Activated T-helper 1 cell treated with anti-CD3 and anti-CD28 coated beads, Interleukin-12 subunit alpha, Interleukin-12 subunit beta, Interleukin-2, Interleukin-4 antibody, amounts not matched to agents 30 ng/mL and 10 ng/mL and 1 ng/mL, durations not matched to agents 14 hours and 24 hours and 36 hours (primary cell): ENCODE measurements around the gene TYMS. TPM values are rescaled to one million over a fixed set of nuclear protein-coding genes. Genes with fewer than 3 reads are reported as not detected.

Source experiments
- DNase-seq: peaks from one replicate; pipeline ENCODE4 v3.0.0; 2021; ENCODE audit warnings: low spot score
- H3K27ac Mint-ChIP-seq: one replicate; pipeline ENCODE4 v1.8.0; 2021; ENCODE audit warnings: mild to moderate bottlenecking, mixed read lengths
- H3K27me3 Mint-ChIP-seq: one replicate; pipeline ENCODE4 v1.8.0; 2022; ENCODE audit warnings: mild to moderate bottlenecking, moderate library complexity, mixed read lengths; ENCODE audit not compliant: insufficient read depth
- H3K36me3 Mint-ChIP-seq: one replicate; pipeline ENCODE4 v1.8.0; 2021; ENCODE audit warnings: low read depth, mixed read lengths
- H3K4me1 Mint-ChIP-seq: one replicate; pipeline ENCODE4 v1.8.0; 2021; ENCODE audit warnings: low read depth, mixed read lengths
- H3K4me3 Mint-ChIP-seq: one replicate; pipeline ENCODE4 v1.8.0; 2021; ENCODE audit warnings: mild to moderate bottlenecking, moderate library complexity, mixed read lengths
- H3K9me3 Mint-ChIP-seq: one replicate; pipeline ENCODE4 v1.8.0; 2021; ENCODE audit warnings: mixed read lengths
- intact Hi-C: fragments of 100-400 bp; cut with micrococcal nuclease; formaldehyde crosslinking; loops from one replicate; pipeline ENCODE4 v1.15.1; 2024
- total RNA-seq: library from RNA; stranded (reverse); gene quantifications from 2 replicates; pipeline ENCODE4 v1.2.3, GENCODE V29; 2022

Gene TYMS
- 246 and 257 TPM in 2 replicates for total RNA-seq

- peak within 1 kb of the TSS; percentile 93 for H3K27ac Mint-ChIP-seq
- no peaks in the 10 kb centered on the region for H3K27me3 Mint-ChIP-seq
- H3K36me3 Mint-ChIP-seq, result peaks cover 39% of the 10 kb centered on the region
- peak within 1 kb of the TSS; percentile 96 for H3K4me3 Mint-ChIP-seq
- peak; percentile 51 for DNase-seq
- H3K9me3 Mint-ChIP-seq, result peaks cover 4% of the 10 kb centered on the region
- peaks cover 39% of the 10 kb centered on the region for H3K4me1 Mint-ChIP-seq
- intact Hi-C loops, result loop anchor here (1.0 to 2.0 kb wide), 2 partner anchors 61 to 499 kb away; partner anchors contain the start of genes CLUL1 and USP14
Observed at GRCh38 chr18:657311-658000, at the start of gene TYMS. Gene TYMS, plus strand, starts transcription at chr18:657653. Its CDS starts 90 bp downstream, at chr18:657743.

GRCh38 chr18:607930-608329 is 49.5 kb upstream of the TYMS start:
- peaks cover 7% of the 10 kb centered on the region for H3K27me3 Mint-ChIP-seq
- no peaks in the 10 kb centered on the region for H3K4me1 Mint-ChIP-seq
- no peak for DNase-seq
- no peak overlapping the region for H3K27ac Mint-ChIP-seq
- no peaks in the 10 kb centered on the region for H3K9me3 Mint-ChIP-seq
- H3K4me3 Mint-ChIP-seq, result no peak overlapping the region
- intact Hi-C loops, result no loop called here
- no peaks in the 10 kb centered on the region for H3K36me3 Mint-ChIP-seq

GRCh38 chr18:610214-610928 is 47.1 kb upstream of the TYMS start:
- Mint-ChIP-seq H3K4me3 (no peak overlapping the region), H3K9me3 (no peaks in the 10 kb centered on the region), H3K36me3 (no peaks in the 10 kb centered on the region), H3K27me3 (peaks cover 6% of the 10 kb centered on the region), H3K27ac (no peak overlapping the region), H3K4me1 (no peaks in the 10 kb centered on the region)
- no peak for DNase-seq
- intact Hi-C loops, result loop anchor here (10.0 kb wide), 1 partner anchor 116 kb away; no protein-coding TSS in a partner anchor

GRCh38 chr18:612156-612555 is 45.3 kb upstream of the TYMS start:
- intact Hi-C loops, result loop anchor here (10.0 kb wide), 1 partner anchor 117 kb away; no protein-coding TSS in a partner anchor
- Mint-ChIP-seq H3K9me3 (no peaks in the 10 kb centered on the region), H3K4me3 (no peak overlapping the region), H3K27ac (no peak overlapping the region), H3K27me3 (peaks cover 4% of the 10 kb centered on the region), H3K4me1 (no peaks in the 10 kb centered on the region), H3K36me3 (no peaks in the 10 kb centered on the region)
- DNase-seq, result no peak

- H3K27me3 Mint-ChIP-seq, result peaks cover 4% of the 10 kb centered on the region
- intact Hi-C loops, result loop anchor here (10.0 kb wide), 1 partner anchor 119 kb away; no protein-coding TSS in a partner anchor
- H3K4me1 Mint-ChIP-seq, result no peaks in the 10 kb centered on the region
- no peaks in the 10 kb centered on the region for H3K9me3 Mint-ChIP-seq
- no peaks in the 10 kb centered on the region for H3K36me3 Mint-ChIP-seq
- no peak overlapping the region for H3K4me3 Mint-ChIP-seq
- DNase-seq, result no peak
- H3K27ac Mint-ChIP-seq, result no peak overlapping the region
Observed at GRCh38 chr18:614193-614592, 43.3 kb upstream of the TYMS start.

GRCh38 chr18:615092-615521 is 42.3 kb upstream of the TYMS start:
- H3K27me3 Mint-ChIP-seq, result peaks cover 6% of the 10 kb centered on the region
- H3K4me1 Mint-ChIP-seq, result no peaks in the 10 kb centered on the region
- H3K9me3 Mint-ChIP-seq, result no peaks in the 10 kb centered on the region
- no peaks in the 10 kb centered on the region for H3K36me3 Mint-ChIP-seq
- no peak for DNase-seq
- intact Hi-C loops, result loop anchor here (5.0 to 10.0 kb wide), 2 partner anchors 120 to 503 kb away; no protein-coding TSS in a partner anchor
- H3K27ac Mint-ChIP-seq, result no peak overlapping the region
- H3K4me3 Mint-ChIP-seq, result no peak overlapping the region

GRCh38 chr18:615773-616172 is 41.7 kb upstream of the TYMS start:
- H3K4me1 Mint-ChIP-seq, result no peaks in the 10 kb centered on the region
- H3K27me3 Mint-ChIP-seq, result peaks cover 9% of the 10 kb centered on the region
- no peak for DNase-seq
- no peak overlapping the region for H3K27ac Mint-ChIP-seq
- H3K36me3 Mint-ChIP-seq, result no peaks in the 10 kb centered on the region
- intact Hi-C loops, result loop anchor here (1.0 to 10.0 kb wide), 5 partner anchors 18 to 503 kb away; partner anchors contain the start of gene THOC1
- no peaks in the 10 kb centered on the region for H3K9me3 Mint-ChIP-seq
- H3K4me3 Mint-ChIP-seq, result no peak overlapping the region

- Mint-ChIP-seq H3K9me3 (no peaks in the 10 kb centered on the region), H3K27ac (no peak overlapping the region), H3K27me3 (peaks cover 11% of the 10 kb centered on the region), H3K4me3 (no peak overlapping the region), H3K4me1 (no peaks in the 10 kb centered on the region), H3K36me3 (no peaks in the 10 kb centered on the region)
- intact Hi-C loops, result loop anchor here (1.0 to 10.0 kb wide), 5 partner anchors 19 to 504 kb away; partner anchors contain the start of gene THOC1
- DNase-seq, result no peak
Observed at GRCh38 chr18:616380-616995, 41.0 kb upstream of the TYMS start.

GRCh38 chr18:617970-618504 is 39.4 kb upstream of the TYMS start:
- intact Hi-C loops, result loop anchor here (2.0 to 10.0 kb wide), 4 partner anchors 123 to 506 kb away; partner anchors contain the start of gene THOC1
- Mint-ChIP-seq H3K27me3 (peaks cover 13% of the 10 kb centered on the region), H3K4me1 (no peaks in the 10 kb centered on the region), H3K9me3 (no peaks in the 10 kb centered on the region), H3K36me3 (no peaks in the 10 kb centered on the region), H3K4me3 (no peak overlapping the region), H3K27ac (no peak overlapping the region)
- DNase-seq, result no peak

GRCh38 chr18:618618-619017 is 38.8 kb upstream of the TYMS start:
- H3K36me3 Mint-ChIP-seq, result no peaks in the 10 kb centered on the region
- peaks cover 13% of the 10 kb centered on the region for H3K27me3 Mint-ChIP-seq
- no peaks in the 10 kb centered on the region for H3K4me1 Mint-ChIP-seq
- no peaks in the 10 kb centered on the region for H3K9me3 Mint-ChIP-seq
- no peak overlapping the region for H3K4me3 Mint-ChIP-seq
- intact Hi-C loops, result loop anchor here (5.0 to 10.0 kb wide), 2 partner anchors 124 to 506 kb away; no protein-coding TSS in a partner anchor
- no peak overlapping the region for H3K27ac Mint-ChIP-seq
- no peak for DNase-seq

- DNase-seq, result no peak
- Mint-ChIP-seq H3K4me3 (no peak overlapping the region), H3K36me3 (no peaks in the 10 kb centered on the region), H3K27ac (no peak overlapping the region), H3K4me1 (no peaks in the 10 kb centered on the region), H3K27me3 (peaks cover 17% of the 10 kb centered on the region), H3K9me3 (no peaks in the 10 kb centered on the region)
- intact Hi-C loops, result loop anchor here (5.0 kb wide), 1 partner anchor 111 kb away; no protein-coding TSS in a partner anchor
Observed at GRCh38 chr18:621291-622043, 36.0 kb upstream of the TYMS start.

- no peak overlapping the region for H3K27ac Mint-ChIP-seq
- no peak overlapping the region for H3K4me3 Mint-ChIP-seq
- H3K36me3 Mint-ChIP-seq, result no peaks in the 10 kb centered on the region
- no peak for DNase-seq
- H3K27me3 Mint-ChIP-seq, result peaks cover 25% of the 10 kb centered on the region
- H3K9me3 Mint-ChIP-seq, result no peaks in the 10 kb centered on the region
- H3K4me1 Mint-ChIP-seq, result no peaks in the 10 kb centered on the region
- intact Hi-C loops, result loop anchor here (5.0 kb wide), 1 partner anchor 110 kb away; no protein-coding TSS in a partner anchor
Observed at GRCh38 chr18:622289-622688, 35.2 kb upstream of the TYMS start.
